H1 (cell line): ENCODE measurements around the gene MOSMO. TPM values are rescaled to one million over a fixed set of nuclear protein-coding genes. Genes with fewer than 3 reads are reported as not detected.

Experiments
- CTCF ChIA-PET: fragments of 300-600 bp; sonication (Branson Sonifier 250); formaldehyde crosslinking; loops from one replicate; lab custom pipeline; 2021; ENCODE audit not compliant: partially characterized antibody; lab: Charles Lee
- POLR2A ChIA-PET: fragments of 300-600 bp; sonication (Branson Sonifier 250); formaldehyde crosslinking; loops from one replicate; lab custom pipeline; 2021; ENCODE audit warnings: inconsistent platforms; ENCODE audit not compliant: partially characterized antibody; lab: Charles Lee
- DNase-seq, 2 experiments: peaks; one replicate each; pipeline versions ENCODE4 v3.0.0 to v3.0.0-alpha.2; 2010 to 2022; ENCODE audit warnings: low spot score in 2 of 2, low read depth in 1 of 2, mixed read lengths in 1 of 2
- FAIRE-seq: peaks from 2 replicates; lab custom pipeline; 2011; peaks lifted over from hg19 to GRCh38; lab: Jason Lieb, UNC
- H2AFZ ChIP-seq: 2 replicates; pipeline ENCODE4 v1.8.1; 2012; ENCODE audit warnings: low read length, inconsistent platforms
- H2AK5ac ChIP-seq: 2 replicates; pipeline ENCODE4 v1.6.1; 2013; ENCODE audit warnings: low read depth, low read length
- H2BK120ac ChIP-seq: replicated peaks from 2 replicates; pipeline ENCODE3; 2013; ENCODE audit warnings: low read depth, low read length, inconsistent platforms
- H2BK12ac ChIP-seq: 2 replicates; pipeline ENCODE4 v1.6.1; 2013; ENCODE audit warnings: low read depth, low read length
- H2BK15ac ChIP-seq: 2 replicates; pipeline ENCODE4 v1.6.1; 2013; ENCODE audit warnings: low read length
- H2BK20ac ChIP-seq: 2 replicates; pipeline ENCODE4 v1.6.1; 2013; ENCODE audit warnings: low read length
- H2BK5ac ChIP-seq: 2 replicates; pipeline ENCODE4 v1.6.1; 2013; ENCODE audit warnings: low read depth, low read length
- H3K14ac ChIP-seq: 2 replicates; pipeline ENCODE4 v1.6.1; 2013; ENCODE audit warnings: inconsistent platforms; ENCODE audit not compliant: insufficient read length
- H3K18ac ChIP-seq: 2 replicates; pipeline ENCODE4 v1.6.1; 2013; ENCODE audit warnings: low read length; ENCODE audit errors: extremely low read depth
- H3K23ac ChIP-seq: 2 replicates; pipeline ENCODE4 v1.6.1; 2013; ENCODE audit warnings: inconsistent platforms; ENCODE audit not compliant: insufficient read length
- H3K23me2 ChIP-seq: 2 replicates; pipeline ENCODE4 v1.6.1; 2013; ENCODE audit warnings: low read depth, low read length
- H3K27ac ChIP-seq: 2 replicates; pipeline ENCODE4 v1.6.1; 2011; ENCODE audit warnings: low read depth, low read length, inconsistent platforms
- H3K27me3 ChIP-seq, 4 experiments: replicated peaks in 1 of 4; 1 replicate in 1 of 4; 2 replicates in 3 of 4; pipeline versions ENCODE4 v1.6.1 to v1.8.1; 2011 to 2013; ENCODE audit warnings: low read length in 3 of 4, mild to moderate bottlenecking in 3 of 4, inconsistent platforms in 2 of 4, mixed read lengths in 2 of 4, moderate library complexity in 1 of 4; ENCODE audit not compliant: control insufficient read depth in 3 of 4, insufficient read depth in 3 of 4; ENCODE audit errors: extremely low read depth in 1 of 4
- H3K36me3 ChIP-seq, 4 experiments: 2 replicates each; pipeline versions ENCODE4 v1.6.1 to v1.8.1; 2011 to 2013; ENCODE audit warnings: mild to moderate bottlenecking in 4 of 4, low read length in 3 of 4, moderate library complexity in 2 of 4, control low read depth in 1 of 4, inconsistent platforms in 1 of 4; ENCODE audit not compliant: insufficient read depth in 4 of 4, control insufficient read depth in 2 of 4
- H3K4ac ChIP-seq: replicated peaks from 2 replicates; pipeline ENCODE3; 2013; ENCODE audit warnings: low read length, low read depth, mixed read lengths, inconsistent platforms; ENCODE audit not compliant: insufficient read length
- H3K4me1 ChIP-seq, 4 experiments: replicated peaks in 1 of 4; 1 replicate in 1 of 4; 2 replicates in 3 of 4; pipeline versions ENCODE4 v1.6.1 to v1.8.1; 2011 to 2013; ENCODE audit warnings: low read length in 3 of 4, inconsistent platforms in 2 of 4, mixed read lengths in 1 of 4; ENCODE audit not compliant: insufficient read depth in 4 of 4, control insufficient read depth in 3 of 4
- H3K4me2 ChIP-seq, 2 experiments: 2 replicates each; pipeline versions ENCODE4 v1.6.1 to v1.8.1; 2011 to 2013; ENCODE audit warnings: low read depth in 2 of 2, low read length in 2 of 2, control low read depth in 1 of 2, inconsistent platforms in 1 of 2, mild to moderate bottlenecking in 1 of 2; ENCODE audit not compliant: insufficient read depth in 1 of 2
- H3K4me3 ChIP-seq, 4 experiments: fragments of 200-600, 300-600 bp in 1 of 4; sonication (generic), shearing (Covaris generic), sonication (Bioruptor Twin) in 1 of 4; 2 replicates each; pipeline versions ENCODE4 v1.5.1 to v1.8.1; 2011 to 2016; ENCODE audit warnings: low read length in 4 of 4, low read depth in 3 of 4, control low read depth in 2 of 4, inconsistent platforms in 2 of 4, mild to moderate bottlenecking in 2 of 4, mixed read lengths in 1 of 4, moderate library complexity in 1 of 4; ENCODE audit not compliant: insufficient read depth in 2 of 4; ENCODE audit errors: extremely low read depth in 1 of 4
- H3K56ac ChIP-seq: replicated peaks from 2 replicates; pipeline ENCODE3; 2013; ENCODE audit warnings: low read depth, mild to moderate bottlenecking, mixed read lengths, low read length, inconsistent platforms; ENCODE audit not compliant: insufficient read length
- H3K79me1 ChIP-seq: 2 replicates; pipeline ENCODE4 v1.6.1; 2013; ENCODE audit warnings: low read depth, low read length, control low read depth
- H3K79me2 ChIP-seq, 2 experiments: 2 replicates each; pipeline versions ENCODE4 v1.6.1 to v1.8.1; 2012 to 2013; ENCODE audit warnings: low read length in 2 of 2, mild to moderate bottlenecking in 2 of 2, inconsistent platforms in 1 of 2; ENCODE audit not compliant: insufficient read depth in 2 of 2, control insufficient read depth in 1 of 2
- H3K9ac ChIP-seq, 4 experiments: replicated peaks in 1 of 4; 1 replicate in 1 of 4; 2 replicates in 3 of 4; pipeline versions ENCODE4 v1.6.1 to v1.8.1; 2011 to 2013; ENCODE audit warnings: low read depth in 3 of 4, low read length in 3 of 4, control low read depth in 2 of 4, mild to moderate bottlenecking in 2 of 4, moderate library complexity in 2 of 4, inconsistent platforms in 1 of 4; ENCODE audit errors: extremely low read depth in 1 of 4
- H3K9me3 ChIP-seq, 2 experiments: 2 replicates each; pipeline versions ENCODE4 v1.6.1 to v1.8.1; 2012 to 2013; ENCODE audit warnings: mild to moderate bottlenecking in 2 of 2, moderate library complexity in 2 of 2, control low read depth in 1 of 2, inconsistent platforms in 1 of 2, low read depth in 1 of 2, low read length in 1 of 2, mixed read lengths in 1 of 2; ENCODE audit not compliant: insufficient read depth in 2 of 2
- H4K20me1 ChIP-seq, 2 experiments: replicated peaks in 1 of 2; 2 replicates each; pipeline versions ENCODE3 to v1.8.1; 2011 to 2013; ENCODE audit warnings: inconsistent platforms in 2 of 2, low read length in 2 of 2, mild to moderate bottlenecking in 1 of 2; ENCODE audit not compliant: insufficient read depth in 2 of 2, control insufficient read depth in 1 of 2
- H4K5ac ChIP-seq: 2 replicates; pipeline ENCODE4 v1.6.1; 2013; ENCODE audit warnings: low read length, low read depth, mixed read lengths, inconsistent platforms; ENCODE audit not compliant: insufficient read length
- H4K8ac ChIP-seq: 2 replicates; pipeline ENCODE4 v1.8.0; 2013; ENCODE audit warnings: mild to moderate bottlenecking, moderate library complexity, low read length, inconsistent platforms; ENCODE audit not compliant: insufficient read depth; ENCODE audit errors: extremely low read depth
- H4K91ac ChIP-seq: replicated peaks from 2 replicates; pipeline ENCODE3; 2013; ENCODE audit warnings: low read length, mixed read lengths, inconsistent platforms; ENCODE audit not compliant: insufficient read length
- BCL11A ChIP-seq, 2 experiments: IDR thresholded peaks; one replicate each; pipeline ENCODE4 v1.6.1; 2011; ENCODE audit warnings: low read depth in 2 of 2, low read length in 2 of 2, mild to moderate bottlenecking in 2 of 2
- CTBP2 ChIP-seq: IDR thresholded peaks from 2 replicates; pipeline ENCODE4 v1.7.0; 2011; ENCODE audit warnings: borderline replicate concordance, mild to moderate bottlenecking, moderate library complexity, mixed read lengths, low read length; ENCODE audit not compliant: insufficient read depth, insufficient read length
- JUND ChIP-seq: IDR thresholded peaks from 2 replicates; pipeline ENCODE4 v1.6.1; 2011; ENCODE audit warnings: mild to moderate bottlenecking, improper control_type of control experiment, low read length
- KDM4A ChIP-seq: IDR thresholded peaks from one replicate; pipeline ENCODE4 v1.7.1; 2012; ENCODE audit warnings: low read depth, mild to moderate bottlenecking, moderate library complexity, low read length, inconsistent platforms; ENCODE audit not compliant: severe bottlenecking
- SIN3A ChIP-seq, 2 experiments: IDR thresholded peaks in 1 of 2; conservative IDR thresholded peaks in 1 of 2; 2 replicates each; pipeline ENCODE4 v1.6.1; 2011 to 2012; ENCODE audit warnings: low read length in 2 of 2, improper control_type of control experiment in 1 of 2, low read depth in 1 of 2, mild to moderate bottlenecking in 1 of 2
- WGBS, 2 experiments: shearing (Covaris generic) in 1 of 2; methylation state at CpG; one replicate each; pipeline versions ENCODE4 v1.1.6 to v1.1.7; 2013 to 2015; ENCODE audit warnings: low lambda C conversion rate in 2 of 2, mixed read lengths in 2 of 2, inconsistent platforms in 1 of 2, low coverage in 1 of 2, missing lambda C conversion rate in 1 of 2; ENCODE audit not compliant: insufficient replicate concordance in 2 of 2, insufficient coverage in 1 of 2, insufficient read length in 1 of 2; ENCODE audit errors: extremely low coverage in 1 of 2, missing lambda C conversion rate in 1 of 2; 5-methylcytosine and 5-hydroxymethylcytosine counted together
- polyA plus RNA-seq, 7 experiments: library from polyadenylated mRNA; depleted of rRNA in 3 of 7; stranded (reverse) in 5 of 7; unstranded in 2 of 7; fragments of >200 nt in 5 of 7; fragments of 200-250 nt in 2 of 7; gene quantifications; 1 replicate in 5 of 7; 2 replicates in 1 of 7; 4 replicates in 1 of 7; pipeline versions ENCODE4 v1.2.1 to v1.2.3, GENCODE V29; 2011 to 2013; ENCODE audit warnings: missing spikeins in 2 of 7, mixed read lengths in 2 of 7
- total RNA-seq: library from RNA; stranded (reverse); fragmentation: NEBNext Ultra II Directional; extraction: Animal tissue kit (Norgen Biotek cat#: 25700); gene quantifications from 2 replicates; pipeline ENCODE4 v1.2.1, GENCODE V29; 2021

Gene MOSMO
- total and polyA plus RNA-seq, 2 of the 8 experiments (the other 6 are each of a cell fraction or from before 2014, with no cell fraction given): 8.6 to 14.8 TPM

DNA sequence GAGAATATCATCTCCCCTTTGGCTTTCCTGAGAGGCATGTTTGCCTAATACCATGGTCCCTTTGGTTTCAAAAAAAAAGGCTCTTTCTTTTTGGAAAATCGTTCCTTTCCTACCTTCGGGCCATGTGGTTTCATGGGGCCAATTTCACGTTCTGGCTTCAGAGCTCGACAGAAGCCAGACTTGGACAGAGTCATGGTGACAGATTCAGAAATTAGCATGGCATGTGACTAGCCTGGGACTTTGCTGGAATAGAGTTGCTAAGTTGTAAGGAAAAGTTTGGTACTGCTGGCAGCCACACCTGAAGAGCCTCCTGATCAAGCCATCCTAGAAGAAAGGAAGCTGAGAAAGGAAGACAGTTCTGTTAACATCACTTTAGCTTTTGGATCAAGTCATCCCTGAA is 82.0 kb downstream of the MOSMO start:
- Histone ChIP-seq H3K56ac (no peak overlapping the region), H3K23ac (no peak overlapping the region), H2BK20ac (no peak overlapping the region), H3K23me2 (0 out of 2 replicates have a peak, but pooled peaks cover 2% of the 10 kb centered on the region), H4K20me1 (no peaks in the 10 kb centered on the region), H3K9me3 (no peaks in the 10 kb centered on the region), H3K4me2 (no peak overlapping the region), H2BK15ac (no peak overlapping the region), H3K18ac (no peak overlapping the region), H3K14ac (no peak overlapping the region), H2BK12ac (no peak overlapping the region), H4K91ac (no peak overlapping the region), H3K4me1 (peaks cover 0 to 12% (median 3%) of the 10 kb centered on the region in 4 experiments; a peak in 6 of 7 replicates), H3K79me1 (no peaks in the 10 kb centered on the region), H3K4ac (no peak overlapping the region), H4K8ac (no peak overlapping the region), H4K5ac (no peak overlapping the region), H3K27ac (no peak overlapping the region), H3K27me3 (peaks cover 0 to 1% (median 0%) of the 10 kb centered on the region in 4 experiments; a peak in 1 of 7 replicates), H2BK120ac (no peak overlapping the region), H3K79me2 (no peaks in the 10 kb centered on the region), H3K9ac (no peak overlapping the region), H3K4me3 (no peak overlapping the region), H3K36me3 (no peaks in the 10 kb centered on the region; a peak in 1 of 8 replicates), H2AK5ac (no peak overlapping the region), H2BK5ac (no peak overlapping the region), H2AFZ (no peak overlapping the region)
- ChIA-PET POLR2A (interaction anchor here (0.9 to 1.2 kb wide), 3 partner anchors 12 to 137 kb away, joined by 3 to 4 read pairs (median 4); partner anchors contain the start of gene UQCRC2), CTCF (interaction anchor here (0.6 to 6.1 kb wide), 9 partner anchors 9 to 821 kb away, joined by 3 to 63 read pairs (median 6); partner anchors contain the start of gene PDZD9)
- DNase-seq (no peak), FAIRE-seq (no peak)
- 89% methylated on average over 4 of the region's 4 CpGs; no CpG with 5 or more reads in 1 of the 2 experiments for WGBS, 2 experiments
- TF ChIP-seq SIN3A (conservative IDR thresholded peaks at IDR 0.05 in 1 of 2, IDR thresholded peaks at IDR 0.05 in 1 of 2; ENCODE audit: low read depth in 1 of 2, low read length in 2 of 2): no peak
- TF ChIP-seq BCL11A (IDR thresholded peaks at IDR 0.05; ENCODE audit: low read depth in 2 of 2, low read length in 2 of 2): no peak
- no peak for TF ChIP-seq CTBP2
- no peak for TF ChIP-seq KDM4A
- no peak for TF ChIP-seq JUND
